Upper lobe of right lung (tissue), 1 donor: ENCODE data around the gene PLIN3. TPM values are rescaled to one million over a fixed set of nuclear protein-coding genes. Genes with fewer than 3 reads are reported as not detected.
A peak's percentile ranks its signal among the peaks of the same experiment; 100 is the strongest.
"Not testable (repeated sequence)": the region's sequence is repeated elsewhere in the genome, so short reads cannot be mapped to it uniquely, and the experiment has no call there.

Source experiments
- ATAC-seq: fragments of 200-7000 bp; cut with Tn5 transposase; one replicate; pipeline ENCODE4 v1.9.1; 2020; ENCODE audit warnings: mild to moderate bottlenecking, moderate library complexity
- DNase-seq: peaks from one replicate; pipeline ENCODE4 v3.0.0-alpha.2; 2020
- H3K27ac ChIP-seq: fragments of 200-600 bp; one replicate; pipeline ENCODE4 v1.8.0; 2022
- H3K27me3 ChIP-seq: fragments of 200-600 bp; one replicate; pipeline ENCODE4 v1.8.0; 2022; ENCODE audit warnings: mild to moderate bottlenecking
- H3K36me3 ChIP-seq: fragments of 200-600 bp; one replicate; pipeline ENCODE4 v1.8.0; 2022
- H3K4me1 ChIP-seq: fragments of 200-600 bp; one replicate; pipeline ENCODE4 v1.8.0; 2022
- H3K4me3 ChIP-seq: fragments of 200-600 bp; one replicate; pipeline ENCODE4 v1.8.0; 2022; ENCODE audit warnings: mild to moderate bottlenecking
- H3K9me3 ChIP-seq: fragments of 200-600 bp; one replicate; pipeline ENCODE4 v1.8.0; 2022
- CTCF ChIP-seq: fragments of 200-600 bp; IDR thresholded peaks from one replicate; pipeline ENCODE4 v1.8.0; 2022; ENCODE audit warnings: antibody characterized with exemption
- intact Hi-C: fragments of 100-400 bp; cut with DNase I; formaldehyde crosslinking; loops from one replicate; pipeline ENCODE4 v1.11.0; 2022
- total RNA-seq: library from RNA; stranded (reverse); fragmentation: NEBNext Ultra II Directional; extraction: Animal tissue kit (Norgen Biotek cat#: 25700); gene quantifications from one replicate; pipeline ENCODE4 v1.2.1, GENCODE V29; 2021
- donor health status: DM: no; HTN: yes; CAD: no; lungs with severe emphysema.

The PLIN3 gene
- total RNA-seq, 1 donor from 2014 or later, result 31.9 TPM

- no peaks in the 10 kb centered on the region for H3K27me3 ChIP-seq
- no peaks in the 10 kb centered on the region for H3K9me3 ChIP-seq
- ATAC-seq, result no peak
- DNase-seq, result no peak
- H3K4me1 ChIP-seq, result no peaks in the 10 kb centered on the region
- H3K4me3 ChIP-seq, result no peak overlapping the region
- no peak overlapping the region for H3K27ac ChIP-seq
- H3K36me3 ChIP-seq, result peaks cover 38% of the 10 kb centered on the region
- intact Hi-C loops, result loop anchor here (5.0 kb wide), 1 partner anchor 45 kb away; no protein-coding TSS in a partner anchor
- TF ChIP-seq CTCF, result no peak
Measured at GRCh38 chr19:4852484-4852883, 15.0 kb downstream of the PLIN3 start.

GRCh38 chr19:4851551-4852290 is 15.7 kb downstream of the PLIN3 start:
- DNase-seq (peak; percentile 83), ATAC-seq (peak; percentile 93)
- Histone ChIP-seq H3K27ac (no peak overlapping the region), H3K4me3 (no peak overlapping the region), H3K4me1 (no peaks in the 10 kb centered on the region), H3K27me3 (no peaks in the 10 kb centered on the region), H3K9me3 (no peaks in the 10 kb centered on the region), H3K36me3 (peaks cover 35% of the 10 kb centered on the region)
- intact Hi-C loops, result loop anchor here (5.0 kb wide), 1 partner anchor 44 kb away; no protein-coding TSS in a partner anchor
- TF ChIP-seq CTCF, result peak; percentile 87

GRCh38 chr19:4849019-4849418 is 18.4 kb downstream of the PLIN3 start:
- no peak for DNase-seq
- no peak for TF ChIP-seq CTCF
- no peaks in the 10 kb centered on the region for H3K9me3 ChIP-seq
- H3K27me3 ChIP-seq, result no peaks in the 10 kb centered on the region
- no peak for ATAC-seq
- H3K4me3 ChIP-seq, result no peak overlapping the region
- intact Hi-C loops, result no loop called here
- H3K36me3 ChIP-seq, result peaks cover 38% of the 10 kb centered on the region
- no peaks in the 10 kb centered on the region for H3K4me1 ChIP-seq
- no peak overlapping the region for H3K27ac ChIP-seq

- H3K4me3 ChIP-seq, result no peak overlapping the region
- H3K36me3 ChIP-seq, result peaks cover 51% of the 10 kb centered on the region
- TF ChIP-seq CTCF, result no peak
- DNase-seq (no peak), ATAC-seq (no peak)
- intact Hi-C loops, result no loop called here
- no peak overlapping the region for H3K27ac ChIP-seq
- H3K4me1 ChIP-seq, result no peaks in the 10 kb centered on the region
- no peaks in the 10 kb centered on the region for H3K9me3 ChIP-seq
- no peaks in the 10 kb centered on the region for H3K27me3 ChIP-seq
Measured at GRCh38 chr19:4847190-4847973, 20.1 kb downstream of the PLIN3 start.

GRCh38 chr19:4845975-4846374 is 21.5 kb downstream of the PLIN3 start:
- H3K4me1 ChIP-seq, H3K27me3 ChIP-seq, intact Hi-C loops, H3K9me3 ChIP-seq, H3K27ac ChIP-seq, H3K4me3 ChIP-seq, DNase-seq, ATAC-seq: not testable (repeated sequence)
- H3K36me3 ChIP-seq, result peaks cover 54% of the 10 kb centered on the region
